HG03135 (cell line): ENCODE data around the gene BCKDK.

Source experiments
- ATAC-seq: cut with Tn5 transposase; IDR thresholded peaks from one replicate; pipeline ENCODE4 v1.9.1; 2021; ENCODE audit warnings: mild to moderate bottlenecking, moderate library complexity; ENCODE audit not compliant: unreplicated experiment

BCKDK gene

GRCh38 chr16:31108035-31108793 lies at the start of gene BCKDK:
Gene BCKDK, plus strand, starts transcription at chr16:31108386. Its CDS starts 838 bp downstream, at chr16:31109224.
- ATAC-seq, result peak; percentile 72

DNA sequence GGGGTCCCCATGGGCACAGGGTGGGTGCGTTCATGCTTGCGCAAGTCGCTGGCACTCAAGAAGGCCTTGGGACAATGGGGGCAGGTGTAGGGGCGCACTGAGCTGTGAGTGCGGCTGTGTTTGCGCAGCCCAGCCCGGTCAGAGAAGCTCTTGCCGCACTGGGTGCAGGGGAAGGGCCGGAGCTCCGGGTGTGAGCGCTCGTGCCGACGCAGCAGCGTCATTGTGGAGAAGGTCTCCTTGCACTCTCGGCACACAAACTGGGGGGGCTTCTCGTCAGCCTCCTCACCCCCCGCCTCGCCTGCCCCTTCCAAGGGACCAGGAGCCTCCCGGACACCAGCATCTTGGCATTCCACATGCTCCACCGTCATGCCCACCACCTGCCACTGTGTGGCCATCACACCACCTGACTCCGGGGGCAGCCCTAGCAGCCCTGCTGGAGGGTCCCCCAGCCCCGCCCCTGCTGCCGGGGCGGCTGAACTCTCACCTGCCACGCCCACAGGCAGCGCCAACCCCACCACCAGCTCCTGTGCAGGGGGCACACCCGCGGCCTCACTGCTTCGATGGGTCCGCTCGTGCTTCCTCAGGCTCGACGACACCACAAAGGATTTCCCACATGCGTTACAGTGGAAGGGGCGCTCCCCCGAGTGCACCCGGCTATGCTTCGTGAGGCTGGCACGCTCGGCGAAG lies 46.9 kb upstream of the BCKDK start:
- ATAC-seq, result no peak

- ATAC-seq, result no peak
These were observed 46.3 kb upstream of the BCKDK start for GRCh38 chr16:31061813-31062440.

DNA sequence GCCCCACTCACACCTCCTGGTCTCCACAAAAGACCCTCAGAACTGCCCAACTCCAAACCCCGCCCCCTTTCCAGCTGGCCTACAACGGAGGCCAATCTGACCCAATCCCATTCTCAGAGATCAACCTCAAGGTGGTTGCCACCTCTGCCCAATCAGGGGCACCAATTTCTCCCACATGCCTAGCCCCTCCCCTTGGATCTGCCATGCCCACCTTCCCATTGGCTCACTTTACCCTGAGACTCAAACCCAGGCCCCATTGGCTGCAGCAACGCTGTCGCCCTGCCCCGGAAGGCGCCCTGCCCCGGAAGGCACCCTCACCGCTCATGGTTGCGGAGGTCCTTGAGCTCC lies 44.7 kb upstream of the BCKDK start:
- no peak for ATAC-seq

DNA sequence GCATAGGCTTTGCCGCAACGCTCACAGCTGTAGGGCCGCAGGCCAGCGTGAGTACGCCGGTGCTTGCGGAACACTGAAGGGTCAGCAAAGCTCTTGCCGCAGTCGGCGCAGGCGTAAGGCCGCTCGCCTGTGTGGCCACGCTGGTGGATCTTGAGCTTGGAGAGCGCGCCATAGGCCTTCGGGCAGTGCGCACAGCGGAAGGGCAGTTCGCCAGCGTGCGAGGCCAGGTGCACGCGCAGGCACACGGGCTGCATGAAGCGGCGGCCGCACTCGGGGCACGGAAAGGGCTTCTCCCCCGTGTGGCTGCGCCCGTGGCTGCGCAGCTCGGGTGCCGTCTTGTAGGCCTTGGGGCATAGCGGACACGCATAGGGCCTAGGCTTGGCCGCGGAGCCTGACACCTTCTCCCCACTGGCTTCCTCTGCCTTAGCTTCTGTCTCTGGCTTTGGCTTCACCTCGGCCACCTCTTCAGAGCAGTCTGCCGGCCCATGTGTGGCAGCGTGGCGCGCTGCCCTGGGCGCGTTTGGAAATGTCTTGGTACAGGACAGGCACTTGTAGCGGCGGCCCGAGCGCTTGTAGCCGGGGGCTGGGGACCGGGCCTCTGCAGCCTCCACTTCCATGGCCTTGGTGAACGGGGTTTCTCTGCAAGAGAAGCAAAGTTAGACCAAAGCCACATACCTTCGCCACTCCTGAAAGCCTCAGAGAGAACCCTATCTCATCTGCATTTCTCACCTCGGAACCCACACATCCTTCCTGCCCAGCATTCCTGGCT lies 44.2 kb upstream of the BCKDK start:
- no peak for ATAC-seq

- no peak for ATAC-seq
These were observed 43.2 kb upstream of the BCKDK start for GRCh38 chr16:31064882-31065461.

- no peak for ATAC-seq
These were observed 40.8 kb upstream of the BCKDK start for GRCh38 chr16:31067342-31067741.

GRCh38 chr16:31071861-31072260 lies 36.3 kb upstream of the BCKDK start:
- ATAC-seq, result no peak

DNA sequence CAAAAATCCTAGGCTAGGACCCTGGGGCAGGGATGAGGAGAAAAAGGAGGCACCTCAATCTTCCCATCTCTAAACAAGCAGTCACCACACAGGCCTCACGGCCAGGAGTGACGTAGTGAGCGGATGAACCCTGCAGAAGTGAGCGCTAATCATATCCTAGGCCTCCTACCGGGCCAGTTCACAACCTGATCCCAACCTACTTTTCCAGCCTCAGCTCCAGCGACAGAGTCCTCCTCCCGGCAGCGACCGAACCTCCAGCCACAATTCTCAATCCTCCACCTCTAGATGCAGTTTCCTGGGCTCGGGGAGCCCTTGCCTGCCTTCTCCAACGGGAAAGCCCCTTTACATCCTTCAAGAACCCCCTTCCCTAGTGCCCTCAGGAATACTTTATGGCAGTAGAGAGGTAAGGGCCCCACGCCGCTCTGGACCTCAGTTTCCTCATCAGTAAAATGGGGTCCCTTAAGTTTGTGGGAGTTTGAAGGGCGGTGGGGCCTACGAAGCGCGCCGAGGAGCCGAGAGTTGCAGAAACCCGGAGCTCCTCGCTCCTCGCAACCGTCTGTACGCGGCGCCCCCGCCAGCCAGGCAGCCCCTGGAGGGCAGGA lies 35.5 kb upstream of the BCKDK start:
- peak; percentile 0 for ATAC-seq

GRCh38 chr16:31073142-31073969 lies 34.8 kb upstream of the BCKDK start:
- ATAC-seq, result peak; percentile 49

- peak; percentile 68 for ATAC-seq
These were observed 34.0 kb upstream of the BCKDK start, which contains the start of the genes ZNF646 and ZNF668 for GRCh38 chr16:31073970-31074813. Gene ZNF646, plus strand, starts transcription at chr16:31074422. Its CDS starts 1,903 bp downstream, at chr16:31076325. Gene ZNF668, minus strand, starts transcription at chr16:31074240. Its CDS starts 9,781 bp downstream, at chr16:31064459.

DNA sequence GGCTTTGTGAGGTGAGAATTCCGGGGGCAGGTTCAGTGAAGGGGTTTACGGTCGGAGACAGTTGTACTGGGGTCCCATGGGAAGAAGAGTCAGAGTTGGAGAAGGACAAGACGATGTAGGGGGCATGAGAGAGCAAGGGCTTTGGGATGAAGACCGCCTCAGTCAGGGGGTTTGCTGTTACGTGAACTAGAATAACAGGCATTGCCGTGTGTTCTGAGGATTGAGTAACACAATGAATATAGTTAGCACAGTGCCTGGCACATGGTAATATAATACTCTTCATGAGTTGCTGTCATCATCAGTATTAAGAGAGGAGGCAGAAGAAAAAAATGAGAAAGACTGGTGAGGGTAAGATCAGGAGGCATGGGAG lies 33.4 kb upstream of the BCKDK start:
- no peak for ATAC-seq

DNA sequence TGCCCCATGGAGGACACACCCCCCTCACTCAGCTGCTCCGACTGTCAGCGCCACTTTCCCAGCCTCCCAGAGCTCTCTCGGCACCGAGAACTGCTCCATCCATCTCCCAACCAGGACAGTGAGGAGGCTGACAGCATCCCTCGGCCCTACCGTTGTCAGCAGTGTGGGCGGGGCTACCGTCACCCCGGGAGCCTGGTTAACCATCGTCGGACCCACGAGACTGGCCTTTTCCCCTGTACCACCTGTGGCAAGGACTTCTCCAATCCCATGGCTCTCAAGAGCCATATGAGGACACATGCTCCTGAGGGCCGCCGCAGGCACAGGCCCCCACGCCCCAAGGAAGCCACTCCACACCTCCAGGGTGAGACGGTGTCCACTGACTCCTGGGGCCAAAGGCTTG lies 31.9 kb upstream of the BCKDK start:
- no peak for ATAC-seq

DNA sequence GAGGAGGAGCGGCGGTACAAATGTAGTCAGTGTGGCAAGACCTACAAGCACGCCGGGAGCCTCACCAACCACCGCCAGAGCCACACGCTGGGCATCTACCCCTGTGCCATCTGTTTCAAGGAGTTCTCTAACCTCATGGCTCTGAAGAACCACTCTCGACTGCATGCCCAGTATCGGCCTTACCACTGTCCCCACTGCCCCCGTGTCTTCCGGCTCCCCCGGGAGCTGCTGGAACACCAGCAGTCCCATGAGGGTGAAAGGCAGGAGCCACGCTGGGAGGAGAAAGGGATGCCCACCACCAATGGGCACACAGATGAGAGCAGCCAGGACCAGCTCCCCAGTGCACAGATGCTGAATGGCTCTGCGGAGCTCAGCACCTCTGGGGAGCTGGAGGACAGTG lies 31.2 kb upstream of the BCKDK start:
- ATAC-seq, result no peak

DNA sequence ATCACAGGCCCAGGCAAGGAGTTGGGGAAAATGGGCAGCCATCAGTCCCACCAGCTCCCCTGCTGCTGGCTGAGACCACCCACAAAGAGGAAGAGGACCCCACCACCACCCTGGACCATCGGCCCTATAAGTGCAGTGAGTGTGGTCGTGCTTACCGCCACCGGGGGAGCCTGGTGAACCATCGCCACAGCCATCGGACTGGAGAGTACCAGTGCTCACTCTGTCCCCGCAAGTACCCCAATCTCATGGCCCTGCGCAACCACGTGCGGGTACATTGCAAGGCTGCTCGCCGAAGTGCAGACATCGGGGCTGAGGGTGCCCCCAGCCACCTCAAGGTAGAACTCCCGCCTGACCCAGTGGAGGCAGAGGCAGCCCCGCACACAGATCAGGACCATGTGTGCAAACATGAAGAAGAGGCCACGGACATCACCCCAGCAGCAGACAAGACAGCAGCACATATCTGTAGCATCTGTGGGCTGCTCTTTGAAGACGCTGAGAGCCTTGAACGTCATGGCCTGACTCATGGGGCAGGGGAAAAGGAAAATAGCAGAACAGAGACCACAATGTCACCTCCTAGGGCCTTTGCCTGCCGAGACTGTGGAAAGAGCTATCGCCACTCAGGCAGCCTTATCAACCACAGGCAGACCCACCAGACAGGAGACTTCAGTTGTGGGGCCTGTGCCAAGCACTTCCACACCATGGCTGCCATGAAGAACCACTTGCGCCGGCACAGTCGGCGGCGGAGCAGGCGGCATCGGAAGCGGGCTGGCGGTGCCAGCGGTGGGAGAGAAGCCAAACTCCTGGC lies 30.4 kb upstream of the BCKDK start:
- no peak for ATAC-seq

- no peak for ATAC-seq
These were observed 29.4 kb upstream of the BCKDK start for GRCh38 chr16:31078597-31079341.

GRCh38 chr16:31079342-31079944 lies 28.7 kb upstream of the BCKDK start:
- no peak for ATAC-seq
